HepG2 (cell line): ENCODE results near the gene ADGRD1. TPM values are rescaled to one million over a fixed set of nuclear protein-coding genes. Genes with fewer than 3 reads are reported as not detected.

Source experiments
- FIP1L1 ChIP-seq: fragments of 200-400 bp; formaldehyde crosslinking; IDR thresholded peaks from 2 replicates; pipeline ENCODE4 v1.6.1; 2018; ENCODE audit warnings: low read depth, mild to moderate bottlenecking, low read length, moderate library complexity, borderline replicate concordance; ENCODE audit not compliant: insufficient read depth
- GPBP1L1 ChIP-seq: sonication (generic); formaldehyde crosslinking; IDR thresholded peaks from 2 replicates; pipeline ENCODE4 v1.5.0; 2020; ENCODE audit warnings: mild to moderate bottlenecking, missing genetic modification reagents
- MAX ChIP-seq: IDR thresholded peaks from 2 replicates; pipeline ENCODE4 v1.6.1; 2012; ENCODE audit warnings: inconsistent platforms
- NFIB ChIP-seq: sonication (generic); formaldehyde crosslinking; IDR thresholded peaks from 2 replicates; pipeline ENCODE4 v1.9.0; 2021; ENCODE audit warnings: missing genetic modification reagents, mild to moderate bottlenecking, borderline replicate concordance
- NFYC ChIP-seq: IDR thresholded peaks from 2 replicates; pipeline ENCODE4 v1.6.1; 2016; ENCODE audit warnings: missing genetic modification reagents, missing compliant biosample characterization
- NRL ChIP-seq: sonication (generic); formaldehyde crosslinking; IDR thresholded peaks from 2 replicates; pipeline ENCODE4 v1.5.0; 2020; ENCODE audit warnings: missing genetic modification reagents, mild to moderate bottlenecking, moderate library complexity, borderline replicate concordance
- POLR2A ChIP-seq, 2 experiments: IDR thresholded peaks; 2 replicates each; pipeline ENCODE4 v1.6.1; 2011; ENCODE audit warnings: low read depth in 2 of 2, low read length in 2 of 2, mild to moderate bottlenecking in 1 of 2, moderate library complexity in 1 of 2; ENCODE audit not compliant: insufficient read depth in 1 of 2
- RBFOX2 ChIP-seq: fragments of 200-400 bp; formaldehyde crosslinking; IDR thresholded peaks from 2 replicates; pipeline ENCODE4 v1.6.1; 2017; ENCODE audit warnings: low read depth, mild to moderate bottlenecking, low read length
- RNF219 ChIP-seq: sonication (generic); formaldehyde crosslinking; IDR thresholded peaks from 2 replicates; pipeline ENCODE4 v1.5.0; 2020; ENCODE audit warnings: mild to moderate bottlenecking, missing genetic modification reagents
- SRSF9 ChIP-seq: fragments of 200-400 bp; formaldehyde crosslinking; IDR thresholded peaks from 2 replicates; pipeline ENCODE4 v1.6.1; 2018; ENCODE audit warnings: borderline replicate concordance, mild to moderate bottlenecking, low read depth, low read length; ENCODE audit not compliant: insufficient read depth, poor library complexity, severe bottlenecking
- TBX3 ChIP-seq: fragments of 450-650 bp; IDR thresholded peaks from 2 replicates; pipeline ENCODE4 v1.6.1; 2017; ENCODE audit warnings: antibody characterized with exemption, mild to moderate bottlenecking, inconsistent platforms, borderline replicate concordance
- ZKSCAN8 ChIP-seq: IDR thresholded peaks from 2 replicates; pipeline ENCODE4 v1.6.1; 2016; ENCODE audit warnings: borderline replicate concordance, missing genetic modification reagents, missing compliant biosample characterization
- ZNF17 ChIP-seq: sonication (generic); formaldehyde crosslinking; IDR thresholded peaks from 2 replicates; pipeline ENCODE4 v1.5.0; 2020; ENCODE audit warnings: mild to moderate bottlenecking, missing genetic modification reagents
- ZNF275 ChIP-seq: sonication (generic); formaldehyde crosslinking; IDR thresholded peaks from 2 replicates; pipeline ENCODE4 v1.8.0; 2022; ENCODE audit warnings: missing genetic modification reagents, mild to moderate bottlenecking, inconsistent platforms, borderline replicate concordance
- ZSCAN29 ChIP-seq: sonication (generic); formaldehyde crosslinking; conservative IDR thresholded peaks from 2 replicates; pipeline ENCODE4 v1.4.0; 2020; ENCODE audit warnings: mild to moderate bottlenecking, missing genetic modification reagents
- polyA plus RNA-seq, 8 experiments: library from polyadenylated mRNA; depleted of rRNA in 3 of 8; stranded (reverse) in 7 of 8; unstranded in 1 of 8; fragments of >200 nt; fragmentation: Illumina TruSeq in 4 of 8; extraction: Trizol in 4 of 8; gene quantifications; 2 replicates each; pipeline versions ENCODE4 v1.2.1 to v1.2.3, GENCODE V29; 2011 to 2016; ENCODE audit warnings: low read depth in 4 of 8, missing spikeins in 1 of 8, mixed read lengths in 1 of 8; ENCODE audit not compliant: insufficient read depth in 1 of 8
- total RNA-seq, 5 experiments: library from RNA; depleted of rRNA; stranded (reverse); fragments of >200 nt; fragmentation: Illumina TruSeq; extraction: Trizol; gene quantifications; 2 replicates each; pipeline ENCODE4 v1.2.3, GENCODE V29; 2016; ENCODE audit warnings: low read depth in 1 of 5
- TF ChIP-seq, protein P1 (sequence below): sonication (generic); formaldehyde crosslinking; conservative IDR thresholded peaks from 2 replicates; pipeline ENCODE4 v1.4.0; 2020; ENCODE audit warnings: mild to moderate bottlenecking, missing genetic modification reagents, moderate library complexity
- TF ChIP-seq, protein P2 (sequence below): sonication (generic); formaldehyde crosslinking; IDR thresholded peaks from 2 replicates; pipeline ENCODE4 v1.4.0; 2020; ENCODE audit warnings: mild to moderate bottlenecking, missing genetic modification reagents

ADGRD1 gene
- total and polyA plus RNA-seq, 2 of the 13 experiments (the other 11 are each of a cell fraction or from before 2014, with no cell fraction given), result 0.46 to 12.4 TPM

DNA sequence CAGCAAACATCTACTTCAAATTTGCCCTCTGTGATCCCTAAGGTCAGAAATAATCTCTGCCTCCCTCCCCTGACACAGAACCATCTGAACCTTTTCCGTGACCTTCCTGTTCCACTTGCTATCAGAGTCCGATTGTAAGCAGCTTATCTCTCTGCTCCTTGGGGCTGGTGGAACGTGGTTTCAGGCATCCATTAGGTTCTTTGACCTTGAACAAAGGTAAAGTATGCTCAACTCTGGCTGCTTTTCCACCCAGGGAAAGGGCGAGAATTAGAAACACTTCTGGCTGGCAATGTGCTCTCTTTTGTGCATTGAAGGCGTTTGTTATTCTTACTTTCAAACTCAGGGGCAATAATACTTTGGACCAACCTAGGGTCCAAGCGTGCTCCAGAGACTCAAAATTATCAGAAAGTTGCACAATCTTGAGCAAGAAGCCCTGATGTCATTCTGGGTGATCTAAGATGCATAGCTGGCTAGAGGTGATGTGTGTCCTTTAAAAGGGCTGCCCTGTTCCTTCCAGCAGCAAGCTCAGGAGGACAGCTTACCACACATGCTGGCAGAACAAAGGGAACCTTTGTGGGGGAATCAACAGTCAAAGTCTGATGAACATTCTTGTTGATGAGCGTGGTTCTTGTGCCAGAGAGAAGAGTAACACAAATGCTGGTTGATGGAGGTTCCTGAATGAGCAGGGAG is 29.8 kb downstream of the ADGRD1 start (continued):
- TF ChIP-seq, protein P1, sequence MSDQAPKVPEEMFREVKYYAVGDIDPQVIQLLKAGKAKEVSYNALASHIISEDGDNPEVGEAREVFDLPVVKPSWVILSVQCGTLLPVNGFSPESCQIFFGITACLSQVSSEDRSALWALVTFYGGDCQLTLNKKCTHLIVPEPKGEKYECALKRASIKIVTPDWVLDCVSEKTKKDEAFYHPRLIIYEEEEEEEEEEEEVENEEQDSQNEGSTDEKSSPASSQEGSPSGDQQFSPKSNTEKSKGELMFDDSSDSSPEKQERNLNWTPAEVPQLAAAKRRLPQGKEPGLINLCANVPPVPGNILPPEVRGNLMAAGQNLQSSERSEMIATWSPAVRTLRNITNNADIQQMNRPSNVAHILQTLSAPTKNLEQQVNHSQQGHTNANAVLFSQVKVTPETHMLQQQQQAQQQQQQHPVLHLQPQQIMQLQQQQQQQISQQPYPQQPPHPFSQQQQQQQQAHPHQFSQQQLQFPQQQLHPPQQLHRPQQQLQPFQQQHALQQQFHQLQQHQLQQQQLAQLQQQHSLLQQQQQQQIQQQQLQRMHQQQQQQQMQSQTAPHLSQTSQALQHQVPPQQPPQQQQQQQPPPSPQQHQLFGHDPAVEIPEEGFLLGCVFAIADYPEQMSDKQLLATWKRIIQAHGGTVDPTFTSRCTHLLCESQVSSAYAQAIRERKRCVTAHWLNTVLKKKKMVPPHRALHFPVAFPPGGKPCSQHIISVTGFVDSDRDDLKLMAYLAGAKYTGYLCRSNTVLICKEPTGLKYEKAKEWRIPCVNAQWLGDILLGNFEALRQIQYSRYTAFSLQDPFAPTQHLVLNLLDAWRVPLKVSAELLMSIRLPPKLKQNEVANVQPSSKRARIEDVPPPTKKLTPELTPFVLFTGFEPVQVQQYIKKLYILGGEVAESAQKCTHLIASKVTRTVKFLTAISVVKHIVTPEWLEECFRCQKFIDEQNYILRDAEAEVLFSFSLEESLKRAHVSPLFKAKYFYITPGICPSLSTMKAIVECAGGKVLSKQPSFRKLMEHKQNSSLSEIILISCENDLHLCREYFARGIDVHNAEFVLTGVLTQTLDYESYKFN, result peak; percentile 88
- TF ChIP-seq FIP1L1, result no peak
- no peak for TF ChIP-seq NRL (CRISPR knock-in tag)
- TF ChIP-seq RNF219 (CRISPR knock-in tag), result no peak
- TF ChIP-seq RBFOX2, result no peak
- TF ChIP-seq, protein P2, sequence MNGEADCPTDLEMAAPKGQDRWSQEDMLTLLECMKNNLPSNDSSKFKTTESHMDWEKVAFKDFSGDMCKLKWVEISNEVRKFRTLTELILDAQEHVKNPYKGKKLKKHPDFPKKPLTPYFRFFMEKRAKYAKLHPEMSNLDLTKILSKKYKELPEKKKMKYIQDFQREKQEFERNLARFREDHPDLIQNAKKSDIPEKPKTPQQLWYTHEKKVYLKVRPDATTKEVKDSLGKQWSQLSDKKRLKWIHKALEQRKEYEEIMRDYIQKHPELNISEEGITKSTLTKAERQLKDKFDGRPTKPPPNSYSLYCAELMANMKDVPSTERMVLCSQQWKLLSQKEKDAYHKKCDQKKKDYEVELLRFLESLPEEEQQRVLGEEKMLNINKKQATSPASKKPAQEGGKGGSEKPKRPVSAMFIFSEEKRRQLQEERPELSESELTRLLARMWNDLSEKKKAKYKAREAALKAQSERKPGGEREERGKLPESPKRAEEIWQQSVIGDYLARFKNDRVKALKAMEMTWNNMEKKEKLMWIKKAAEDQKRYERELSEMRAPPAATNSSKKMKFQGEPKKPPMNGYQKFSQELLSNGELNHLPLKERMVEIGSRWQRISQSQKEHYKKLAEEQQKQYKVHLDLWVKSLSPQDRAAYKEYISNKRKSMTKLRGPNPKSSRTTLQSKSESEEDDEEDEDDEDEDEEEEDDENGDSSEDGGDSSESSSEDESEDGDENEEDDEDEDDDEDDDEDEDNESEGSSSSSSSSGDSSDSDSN (CRISPR knock-in tag), result no peak
- TF ChIP-seq GPBP1L1, result no peak
- no peak for TF ChIP-seq ZKSCAN8 (CRISPR knock-in tag)
- TF ChIP-seq SRSF9, result no peak
- no peak; the same call in 1 of the 2 replicates for TF ChIP-seq MAX
- no peak for TF ChIP-seq NFIB
- no peak for TF ChIP-seq ZNF275 (CRISPR knock-in tag)
- TF ChIP-seq ZNF17 (CRISPR knock-in tag), result no peak
- TF ChIP-seq NFYC (CRISPR knock-in tag), result no peak
- TF ChIP-seq ZSCAN29, result no peak
- TF ChIP-seq POLR2A (IDR thresholded peaks at IDR 0.05; ENCODE audit: insufficient read depth in 1 of 2, low read depth in 2 of 2, low read length in 2 of 2), result no peak
- TF ChIP-seq TBX3, result 0 out of 2 replicates have a peak, but pooled peaks have one; percentile 22
